Spleen (tissue), 11 donors: Measurements from ENCODE around the gene ADARB2. TPM values are rescaled to one million over a fixed set of nuclear protein-coding genes. Genes with fewer than 3 reads are reported as not detected.
"Not testable (repeated sequence)": the region's sequence is repeated elsewhere in the genome, so short reads cannot be mapped to it uniquely, and the experiment has no call there.

Experiments used
- DNase-seq: peaks from one replicate; pipeline ENCODE4 v3.0.0-alpha.2; 2020
- H3K27ac ChIP-seq, 8 donors: fragments of 200-600 bp; sonication (generic) in 7 of 8; 1 replicate in 4 of 8; 2 replicates in 4 of 8; pipeline versions ENCODE4 v1.5.0 to v1.8.0; 2016 to 2021; ENCODE audit warnings: inconsistent platforms in 4 of 8, mild to moderate bottlenecking in 4 of 8, moderate library complexity in 1 of 8
- H3K27me3 ChIP-seq, 7 donors: fragments of 200-600 bp; sonication (generic) in 6 of 7; replicated peaks in 1 of 7; 1 replicate in 4 of 7; 2 replicates in 3 of 7; pipeline versions ENCODE4 v1.5.0 to v1.8.0; 2016 to 2021; ENCODE audit warnings: inconsistent platforms in 3 of 7, mild to moderate bottlenecking in 1 of 7
- H3K36me3 ChIP-seq, 6 donors: fragments of 200-600 bp; sonication (generic) in 5 of 6; 1 replicate in 4 of 6; 2 replicates in 2 of 6; pipeline versions ENCODE4 v1.5.0 to v1.8.0; 2016 to 2021; ENCODE audit warnings: inconsistent platforms in 2 of 6
- H3K4me1 ChIP-seq, 6 donors: fragments of 200-600 bp; sonication (generic) in 5 of 6; 1 replicate in 3 of 6; 2 replicates in 3 of 6; pipeline versions ENCODE4 v1.5.0 to v1.8.0; 2016 to 2021; ENCODE audit warnings: inconsistent platforms in 3 of 6
- H3K4me3 ChIP-seq, 8 donors: fragments of 200-600 bp; sonication (generic) in 7 of 8; 1 replicate in 4 of 8; 2 replicates in 4 of 8; pipeline versions ENCODE4 v1.5.0 to v1.8.0; 2016 to 2021; ENCODE audit warnings: inconsistent platforms in 4 of 8, mild to moderate bottlenecking in 4 of 8, moderate library complexity in 2 of 8
- H3K9me3 ChIP-seq, 8 donors: fragments of 200-600 bp; sonication (generic) in 7 of 8; 1 replicate in 4 of 8; 2 replicates in 4 of 8; pipeline versions ENCODE4 v1.5.0 to v1.8.0; 2016 to 2021; ENCODE audit warnings: inconsistent platforms in 4 of 8
- CTCF ChIP-seq, 11 experiments: fragments of 200-600 bp in 7 of 11; fragments of 450-650 bp in 4 of 11; sonication (generic) in 4 of 11; IDR thresholded peaks in 8 of 11; conservative IDR thresholded peaks in 3 of 11; 1 replicate in 7 of 11; 2 replicates in 4 of 11; pipeline versions ENCODE4 v1.4.0 to v1.8.0; 2016 to 2021; ENCODE audit warnings: antibody characterized with exemption in 11 of 11, inconsistent platforms in 4 of 11, mild to moderate bottlenecking in 1 of 11
- POLR2A ChIP-seq, 3 donors: fragments of 450-650 bp; IDR thresholded peaks; one replicate each; pipeline ENCODE4 v1.5.1; 2017; ENCODE audit warnings: antibody characterized with exemption in 3 of 3, mild to moderate bottlenecking in 1 of 3
- POLR2AphosphoS5 ChIP-seq, 3 donors: sonication (generic); formaldehyde crosslinking; IDR thresholded peaks; one replicate each; pipeline ENCODE4 v1.5.1; 2017; ENCODE audit warnings: antibody characterized with exemption in 3 of 3
- WGBS, 5 donors: extraction: QIAGEN DNeasy Blood & Tissue Kit in 3 of 5; methylation state at CpG; one replicate each; pipeline versions ENCODE4 v1.1.5 to v1.1.7; 2013 to 2018; 5-methylcytosine and 5-hydroxymethylcytosine counted together
- intact Hi-C: fragments of 100-400 bp; cut with DNase I; formaldehyde crosslinking; loops from one replicate; pipeline ENCODE4 v1.15.0; 2023; ENCODE audit warnings: low total_unique reads
- polyA plus RNA-seq, 3 donors: library from polyadenylated mRNA; stranded (reverse); fragments of 200-250 nt; gene quantifications; one replicate each; pipeline ENCODE4 v1.2.1, GENCODE V29; 2013
- total RNA-seq, 7 donors: library from RNA; depleted of rRNA in 3 of 7; stranded (reverse); fragments of >200 nt in 3 of 7; fragmentation: NEBNext Ultra II Directional in 4 of 7; extraction: Animal tissue kit (Norgen Biotek cat#: 25700) in 4 of 7; gene quantifications; one replicate each; pipeline versions ENCODE4 v1.1.0 to v1.2.1, GENCODE V29; 2016 to 2021
- donor health status: healthy with polysubstance abuse.
- donor health status: DM: no; HTN: no; CAD: no; lungs with moderate emphysema.
- donor health status: DM: no; HTN: no; CAD: no.
- donor health status: Bipolar disorder and iron deficiency.
- donor health status: healthy.
- donor health status: DM: no; HTN: no; CAD: no.
- donor health status: DM: yes; HTN: yes; CAD: no.

ADARB2 gene
- total and polyA plus RNA-seq, 10 donors = 0.05 to 8.1 (median 0.96) TPM

GRCh38 chr10:1399431-1400100, 337.8 kb downstream of the ADARB2 start:
- Histone ChIP-seq H3K27me3 (peaks cover 0 to 56% (median 0%) of the 10 kb centered on the region in 7 donors), H3K9me3 (no peaks in the 10 kb centered on the region), H3K36me3 (no peaks in the 10 kb centered on the region), H3K4me3 (no peak overlapping the region), H3K4me1 (no peaks in the 10 kb centered on the region), H3K27ac (no peak overlapping the region)
- DNase-seq = no peak
- intact Hi-C loops = no loop called here
- TF ChIP-seq CTCF (IDR thresholded peaks at IDR 0.05 in 8 of 11, conservative IDR thresholded peaks at IDR 0.05 in 3 of 11) (no peak), POLR2AphosphoS5 (IDR thresholded peaks at IDR 0.05) (no peak), POLR2A (IDR thresholded peaks at IDR 0.05) (no peak)
- WGBS, 5 donors = 70 to 78% (median 75%) methylated on average over 11 of the region's 11 CpGs

- no peak for DNase-seq
- no peaks in the 10 kb centered on the region for H3K36me3 ChIP-seq
- TF ChIP-seq POLR2A (IDR thresholded peaks at IDR 0.05) = no peak
- no peak for TF ChIP-seq POLR2AphosphoS5 (IDR thresholded peaks at IDR 0.05)
- no peak for TF ChIP-seq CTCF (IDR thresholded peaks at IDR 0.05 in 8 of 11, conservative IDR thresholded peaks at IDR 0.05 in 3 of 11)
- H3K27ac ChIP-seq = no peak overlapping the region
- H3K27me3 ChIP-seq = peaks cover 0 to 48% (median 0%) of the 10 kb centered on the region in 7 donors
- no peaks in the 10 kb centered on the region for H3K9me3 ChIP-seq
- no peak overlapping the region for H3K4me3 ChIP-seq
- intact Hi-C loops = no loop called here
- H3K4me1 ChIP-seq = no peaks in the 10 kb centered on the region
- 88 to 92% (median 91%) methylated on average over 19 of the region's 19 CpGs for WGBS, 5 donors
These were observed 338.5 kb downstream of the ADARB2 start for GRCh38 chr10:1398626-1399410.

GRCh38 chr10:1398116-1398515, 339.2 kb downstream of the ADARB2 start:
- H3K4me3 ChIP-seq, H3K9me3 ChIP-seq, H3K4me1 ChIP-seq, intact Hi-C loops, H3K36me3 ChIP-seq, DNase-seq, H3K27ac ChIP-seq: not testable (repeated sequence)
- H3K27me3 ChIP-seq = peaks cover 0 to 41% (median 0%) of the 10 kb centered on the region in 7 donors
- WGBS, 5 donors = 43 to 55% (median 45%) methylated on average over 15 of the region's 15 CpGs

GRCh38 chr10:1396297-1396635, 341.1 kb downstream of the ADARB2 start:
- Histone ChIP-seq H3K9me3 (no peaks in the 10 kb centered on the region), H3K4me1 (no peaks in the 10 kb centered on the region), H3K27ac (no peak overlapping the region), H3K27me3 (peaks cover 0 to 24% (median 0%) of the 10 kb centered on the region in 7 donors), H3K36me3 (no peaks in the 10 kb centered on the region), H3K4me3 (no peak overlapping the region)
- TF ChIP-seq CTCF (IDR thresholded peaks at IDR 0.05 in 8 of 11, conservative IDR thresholded peaks at IDR 0.05 in 3 of 11) (no peak), POLR2A (IDR thresholded peaks at IDR 0.05) (no peak), POLR2AphosphoS5 (IDR thresholded peaks at IDR 0.05) (no peak)
- intact Hi-C loops = no loop called here
- 83 to 86% (median 85%) methylated on average over 20 of the region's 20 CpGs for WGBS, 5 donors
- no peak for DNase-seq
